Cerebellar cortex (tissue), 1 donor: ENCODE data around the gene CCSAP.
A peak's percentile ranks its signal among the peaks of the same experiment; 100 is the strongest.
"Not testable (repeated sequence)": the region's sequence is repeated elsewhere in the genome, so short reads cannot be mapped to it uniquely, and the experiment has no call there.

Source experiments
- DNase-seq: peaks from one replicate; pipeline ENCODE4 v3.0.0-alpha.2; 2015; ENCODE audit warnings: low spot score

The CCSAP gene, protein sequence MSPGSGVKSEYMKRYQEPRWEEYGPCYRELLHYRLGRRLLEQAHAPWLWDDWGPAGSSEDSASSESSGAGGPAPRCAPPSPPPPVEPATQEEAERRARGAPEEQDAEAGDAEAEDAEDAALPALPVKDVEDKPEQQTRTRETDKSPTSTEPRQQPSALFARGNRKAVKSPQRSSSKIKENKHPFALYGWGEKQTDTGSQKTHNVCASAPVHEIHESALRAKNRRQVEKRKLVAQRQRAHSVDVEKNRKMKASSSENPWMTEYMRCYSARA

DNA sequence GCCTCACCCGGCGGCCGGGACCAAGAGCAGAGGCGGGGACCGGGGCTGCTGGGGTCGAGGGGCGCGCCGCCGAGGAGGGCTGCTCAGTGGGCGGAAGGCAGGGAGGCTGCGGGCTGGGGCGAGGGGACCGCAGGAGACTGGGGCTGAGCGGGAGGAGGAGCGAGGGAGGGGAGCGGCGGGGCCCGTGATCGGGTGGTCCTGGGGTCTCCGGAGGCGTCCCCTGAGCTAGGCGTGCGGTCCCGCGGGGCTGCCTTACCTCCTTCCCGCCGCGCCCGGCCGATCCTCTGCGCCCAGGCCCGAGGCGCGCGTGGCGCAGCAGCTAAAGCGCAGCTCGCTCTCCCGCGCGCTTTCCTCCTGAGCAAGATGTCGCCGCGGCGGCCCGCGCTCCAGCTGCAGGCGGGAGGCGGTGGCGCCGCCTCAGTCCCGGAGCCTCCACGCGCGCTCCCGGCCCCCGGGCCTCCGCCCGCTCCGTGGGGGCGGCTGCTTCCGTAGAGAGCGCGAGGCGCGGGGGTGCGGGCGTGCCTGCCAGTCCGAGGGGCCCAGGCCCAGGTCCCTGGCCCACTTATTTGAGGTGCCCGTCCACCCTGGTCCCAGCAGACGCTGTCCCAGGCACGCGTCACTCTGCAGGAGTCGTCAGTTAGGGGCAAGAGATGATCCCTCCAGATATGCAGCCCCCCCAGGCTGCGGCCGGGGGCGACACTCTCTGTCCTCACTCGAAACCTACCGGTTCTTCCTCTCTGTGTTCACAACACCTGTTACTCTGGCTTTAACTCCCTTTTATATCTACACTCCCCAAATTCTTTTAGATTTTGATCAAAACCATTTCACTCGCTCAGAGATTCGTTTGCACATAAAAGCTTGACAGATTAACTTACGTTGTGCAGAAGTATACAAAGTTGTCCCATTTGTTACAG lies at the start of gene CCSAP:
TSS of gene CCSAP (minus strand) at position 392 of the 914 bp plus-strand sequence. CDS start 582 bp downstream, outside the sequence.
- peak; percentile 47 for DNase-seq

DNA sequence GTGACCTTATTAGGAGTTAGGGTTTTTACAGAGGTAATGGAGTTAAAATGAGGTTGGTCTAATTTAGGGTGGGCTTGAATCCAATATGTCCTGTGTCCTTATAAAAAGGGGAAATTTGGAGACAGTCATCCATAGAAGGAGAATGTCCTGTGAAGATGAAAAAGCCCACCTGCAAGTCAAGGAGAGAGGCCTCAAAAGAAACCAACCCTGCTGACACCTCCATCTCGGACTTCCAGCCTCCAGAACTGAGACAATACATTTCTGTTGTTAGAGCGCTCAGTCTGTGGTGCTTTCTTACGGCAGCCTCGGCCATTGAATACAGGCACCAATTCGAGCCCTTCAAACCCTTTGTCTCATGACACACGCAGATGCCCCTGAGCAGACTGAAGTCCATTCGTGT lies 47.3 kb upstream of the CCSAP start:
- DNase-seq: no peak

DNA sequence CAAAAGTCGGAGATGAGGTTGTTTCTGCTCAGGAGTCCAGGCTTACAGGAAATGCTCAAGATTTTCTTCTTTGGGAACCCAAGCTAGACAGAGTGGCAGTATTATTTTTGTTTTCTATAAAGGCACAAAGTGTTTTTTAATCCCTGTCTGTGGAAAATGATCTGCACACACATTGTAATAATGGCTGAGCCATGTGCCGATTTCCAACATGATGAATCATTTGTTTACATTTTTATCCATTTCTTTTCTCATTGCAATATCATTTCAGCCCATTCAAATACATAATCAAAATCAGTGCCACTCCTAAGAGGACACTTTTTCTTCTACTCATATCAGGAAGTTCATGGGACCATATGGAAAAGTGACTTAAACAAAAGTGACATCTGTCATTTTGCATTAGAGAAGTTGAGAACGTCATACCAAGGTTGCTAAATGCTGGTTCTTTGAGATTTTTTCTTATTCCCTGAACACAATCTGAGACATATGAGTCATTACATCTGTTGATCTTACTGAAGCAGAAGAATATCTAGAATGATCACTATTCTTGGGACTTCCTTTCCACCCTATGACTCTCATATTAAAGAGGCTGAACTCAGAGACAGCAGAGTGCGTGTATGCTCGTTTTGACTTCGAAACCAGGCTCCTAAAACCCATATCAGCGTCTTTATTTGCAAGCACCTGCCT lies 46.2 kb upstream of the CCSAP start:
- DNase-seq: no peak

DNA sequence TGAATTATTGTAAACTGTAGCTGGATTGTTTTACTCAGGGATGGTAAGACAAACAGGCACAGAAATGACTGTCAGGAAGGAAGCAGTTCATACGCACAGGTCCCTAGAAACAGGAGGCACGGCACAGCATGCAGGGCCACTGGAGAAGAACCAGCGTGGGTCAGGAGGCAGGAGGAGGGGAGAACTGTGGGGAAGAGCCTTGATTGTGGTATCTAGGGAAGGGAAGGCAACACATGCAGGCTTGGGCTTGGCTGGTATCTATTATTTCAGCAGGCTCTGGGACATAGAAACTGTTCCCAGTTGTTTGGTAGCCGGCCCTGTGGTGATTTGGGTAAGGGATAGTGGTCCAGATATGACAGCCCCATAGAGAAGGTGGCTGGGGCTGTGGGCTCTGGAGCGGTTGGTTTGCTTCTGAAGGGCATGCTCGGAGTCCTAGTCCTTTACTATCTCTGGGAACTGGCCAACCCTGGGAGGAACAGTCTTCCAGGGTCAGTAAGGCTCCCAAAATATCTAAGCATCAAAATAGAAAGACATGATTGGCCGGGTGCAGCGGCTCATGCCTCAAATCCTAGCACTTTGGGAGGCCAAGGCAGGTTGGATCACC lies 43.1 kb upstream of the CCSAP start:
- no peak for DNase-seq

DNA sequence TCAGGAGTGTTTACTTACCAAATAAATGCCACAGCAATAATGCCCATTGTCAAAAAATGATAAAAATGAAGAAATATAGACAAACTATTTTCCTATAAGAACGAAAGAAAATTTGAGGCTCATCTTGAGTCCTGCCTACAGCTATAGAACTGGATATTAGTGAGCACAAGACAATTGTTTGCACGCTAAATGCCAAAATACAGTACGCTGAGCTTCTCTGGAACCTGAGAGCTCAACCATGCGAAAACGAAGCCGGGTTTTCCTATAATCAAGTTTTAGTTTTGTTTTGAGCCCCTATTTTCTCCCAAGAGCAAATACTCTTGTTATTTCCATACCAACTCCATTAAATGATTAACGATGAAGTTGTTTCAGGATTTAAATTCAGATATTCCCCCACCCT lies 42.0 kb upstream of the CCSAP start:
- DNase-seq: no peak

DNA sequence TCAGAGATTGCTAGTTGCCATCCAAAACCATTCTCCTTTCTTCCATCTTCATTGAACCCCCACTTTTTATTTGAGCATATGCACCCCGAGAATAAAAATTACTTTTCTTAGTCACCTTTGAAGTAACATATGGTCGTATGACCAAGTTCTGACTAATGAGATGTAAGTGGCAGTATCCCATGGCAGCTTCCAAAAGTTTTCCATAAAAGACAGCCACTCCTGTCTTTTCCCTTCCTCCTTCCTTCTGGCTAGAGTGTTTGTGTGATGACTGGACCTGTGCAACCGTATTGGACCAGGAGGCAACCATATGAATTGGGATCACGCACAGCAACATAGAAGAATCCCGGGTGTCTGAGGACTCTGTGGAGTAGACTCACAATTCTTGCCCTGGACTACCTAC lies 41.1 kb upstream of the CCSAP start:
- DNase-seq: no peak

DNA sequence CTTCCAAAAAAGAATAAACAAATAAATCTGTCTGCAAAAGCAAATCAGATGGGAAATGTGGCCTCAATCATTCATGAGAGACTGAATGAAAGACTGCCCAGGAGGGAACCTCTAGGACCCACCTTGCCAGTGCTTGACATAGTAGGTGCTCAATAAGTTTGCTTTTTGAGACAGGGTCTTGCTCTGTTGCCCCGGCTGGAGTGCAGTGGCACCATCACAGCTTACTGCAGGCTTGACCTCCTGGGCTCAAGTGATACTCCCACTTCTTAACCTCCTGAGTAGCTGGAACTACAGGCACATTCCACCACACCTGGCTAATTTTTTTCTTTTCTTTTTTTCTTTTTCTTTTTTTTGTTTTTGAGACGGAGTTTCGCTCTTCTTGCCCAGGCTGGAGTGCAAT lies 40.3 kb upstream of the CCSAP start:
- no peak for DNase-seq

DNA sequence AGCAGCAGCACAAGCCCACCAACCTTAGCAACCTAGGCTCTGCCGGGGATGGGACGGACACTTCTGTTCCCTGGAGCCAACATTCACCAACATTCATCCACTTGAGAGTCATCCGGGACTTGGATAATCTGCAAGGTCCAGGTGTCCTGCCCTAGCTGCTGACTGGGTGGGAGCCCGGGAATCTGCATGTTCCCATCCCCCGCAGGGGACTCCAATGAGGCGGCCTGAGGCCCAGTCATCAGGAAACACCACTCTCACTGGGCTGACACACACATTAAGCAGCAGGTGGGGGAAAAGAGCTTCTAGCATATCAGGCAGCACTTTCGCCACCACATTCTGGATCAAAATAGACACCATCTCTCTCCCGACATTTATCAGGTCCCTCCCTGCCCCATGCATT lies 38.4 kb upstream of the CCSAP start:
- DNase-seq: no peak

DNA sequence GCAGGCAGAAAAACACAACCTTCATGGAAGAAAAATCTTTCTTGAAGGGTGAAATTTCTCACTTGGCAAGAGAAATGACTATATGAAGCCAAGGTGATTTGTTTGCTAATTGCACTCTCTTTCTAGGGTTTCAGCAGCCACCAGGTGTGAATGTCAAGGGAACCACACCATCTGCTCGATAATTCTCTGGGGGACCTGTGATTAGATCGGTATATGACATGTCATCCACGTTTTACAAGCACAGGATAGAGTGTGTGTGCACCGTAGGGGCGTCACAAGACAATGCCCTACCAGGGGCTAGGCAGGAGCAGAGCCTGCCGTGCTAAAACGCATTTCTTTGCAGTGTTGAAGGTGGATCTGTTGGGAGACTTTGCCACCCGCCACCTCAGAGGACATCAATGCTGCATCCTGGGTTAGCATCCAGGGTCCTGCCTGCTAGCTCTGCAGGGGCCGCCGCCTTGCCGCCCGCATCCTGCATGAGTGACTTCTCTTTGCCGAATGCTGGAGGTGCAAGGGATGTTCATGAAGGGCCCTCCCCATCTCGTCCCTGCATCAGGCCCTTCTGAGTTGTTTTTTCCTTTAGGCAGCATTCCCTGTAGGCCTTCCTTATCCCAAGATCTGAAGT lies 37.8 kb upstream of the CCSAP start:
- no peak for DNase-seq

DNA sequence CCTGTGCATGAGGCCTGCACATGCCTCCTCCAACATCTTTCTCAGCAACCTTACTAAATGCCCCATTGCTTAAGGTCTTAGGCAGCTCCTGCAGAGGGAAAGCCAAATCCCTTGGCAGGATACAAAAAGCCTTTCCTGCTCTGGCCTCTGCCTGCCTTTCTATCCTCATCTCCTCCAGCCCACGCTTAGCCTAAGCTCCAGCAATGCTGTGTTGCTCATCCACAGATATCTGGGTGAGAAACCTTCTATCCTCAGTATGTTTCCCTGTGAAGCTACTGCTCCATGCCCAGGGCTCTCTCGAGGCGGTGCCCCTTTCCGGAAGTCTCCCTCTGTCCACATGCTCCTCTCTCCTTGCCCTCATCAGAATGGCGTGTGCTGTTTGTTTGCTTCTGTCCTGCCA lies 37.0 kb upstream of the CCSAP start:
- DNase-seq: peak; percentile 22

DNA sequence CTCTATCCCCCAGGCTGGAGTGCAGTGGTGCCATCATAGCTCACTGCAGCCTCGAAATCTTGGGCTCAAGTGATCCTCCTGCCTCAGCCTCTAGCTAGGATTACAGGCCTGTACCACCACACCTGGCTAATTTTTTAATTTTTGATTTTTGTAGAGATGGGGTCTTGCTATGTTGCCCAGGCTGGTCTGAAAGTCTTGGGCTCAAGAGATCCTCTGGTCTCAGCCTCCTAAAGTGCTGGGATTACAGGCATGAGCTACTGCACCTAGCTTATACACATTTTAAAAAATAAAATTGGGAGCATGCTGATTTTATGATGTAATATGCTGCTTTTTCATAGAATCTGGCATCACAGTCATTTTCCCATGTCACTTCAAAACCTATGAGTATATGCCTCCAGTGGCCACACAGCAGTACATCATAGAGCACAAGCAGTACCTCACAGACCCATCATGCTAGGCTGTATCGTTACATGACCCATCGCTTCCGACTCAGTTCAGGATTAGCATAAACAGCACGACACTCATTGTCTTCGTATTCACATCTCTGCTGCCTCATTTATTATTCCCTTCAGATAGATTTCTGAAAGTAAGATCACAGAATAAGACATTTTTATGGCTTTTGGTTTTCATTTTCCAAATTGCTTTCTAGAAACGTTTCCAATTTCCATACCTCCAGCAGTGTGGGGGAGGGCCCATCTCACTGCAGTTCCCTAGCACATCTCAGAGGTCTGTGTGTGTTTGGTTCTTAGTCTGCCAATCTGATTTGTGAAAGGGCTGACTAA lies 35.9 kb upstream of the CCSAP start:
- DNase-seq: no peak

DNA sequence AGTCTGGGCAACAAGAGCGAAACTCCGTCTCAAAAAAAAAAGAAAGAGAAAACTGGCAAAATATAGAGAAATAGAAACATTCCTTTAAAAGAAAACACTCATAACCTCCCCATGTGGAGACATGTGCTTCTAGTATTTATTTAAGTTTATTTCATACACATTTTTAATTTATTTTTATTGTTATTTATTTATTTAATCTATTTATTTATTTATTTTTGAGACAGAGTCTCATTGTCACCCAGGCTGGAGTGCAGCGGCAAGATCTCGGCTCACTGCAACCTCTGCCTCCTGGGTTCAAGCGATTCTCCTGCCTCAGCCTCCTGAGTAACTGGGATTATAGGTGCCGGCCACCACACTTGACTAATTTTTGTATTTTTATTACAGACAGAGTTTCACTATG lies 35.2 kb upstream of the CCSAP start:
- DNase-seq: not testable (repeated sequence)

DNA sequence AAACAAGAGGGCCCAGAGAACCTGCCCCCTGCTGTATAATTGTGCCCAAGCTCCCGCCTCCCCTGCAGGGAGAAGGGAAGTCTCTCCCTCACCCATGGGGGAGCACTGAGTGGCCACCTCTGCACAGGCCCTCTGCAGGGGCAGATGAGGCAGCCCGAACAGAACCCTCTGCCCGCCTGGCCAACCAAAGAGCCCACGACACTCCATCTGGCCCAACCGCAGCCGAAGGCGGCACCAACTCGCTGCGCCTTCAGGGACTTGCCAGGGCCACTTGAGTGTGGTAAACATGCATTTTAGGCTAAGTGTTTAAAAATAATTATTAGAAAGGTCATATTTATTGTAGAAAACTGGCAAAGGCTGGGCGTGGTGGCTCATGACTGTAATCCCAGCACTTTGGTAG lies 34.6 kb upstream of the CCSAP start:
- DNase-seq: no peak

DNA sequence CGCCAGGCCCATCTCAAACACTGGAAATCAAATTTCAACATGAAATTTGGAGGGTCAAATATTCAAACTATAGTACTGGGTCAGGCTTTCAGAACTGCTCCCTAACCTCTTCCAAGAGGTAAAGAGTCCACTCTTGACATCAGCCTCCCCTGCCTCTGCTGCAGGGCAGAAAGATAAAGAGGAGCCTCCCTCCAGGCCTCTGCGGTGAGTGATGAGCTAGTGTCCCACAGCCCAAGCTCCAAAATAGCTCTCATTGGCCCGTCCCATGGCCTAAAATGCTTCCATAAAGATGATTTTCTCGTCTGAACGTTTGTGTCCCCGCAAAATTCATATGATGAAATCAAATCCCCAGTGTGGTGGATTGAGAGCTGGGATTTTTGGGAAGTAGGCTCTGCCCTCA lies 33.7 kb upstream of the CCSAP start:
- no peak for DNase-seq

DNA sequence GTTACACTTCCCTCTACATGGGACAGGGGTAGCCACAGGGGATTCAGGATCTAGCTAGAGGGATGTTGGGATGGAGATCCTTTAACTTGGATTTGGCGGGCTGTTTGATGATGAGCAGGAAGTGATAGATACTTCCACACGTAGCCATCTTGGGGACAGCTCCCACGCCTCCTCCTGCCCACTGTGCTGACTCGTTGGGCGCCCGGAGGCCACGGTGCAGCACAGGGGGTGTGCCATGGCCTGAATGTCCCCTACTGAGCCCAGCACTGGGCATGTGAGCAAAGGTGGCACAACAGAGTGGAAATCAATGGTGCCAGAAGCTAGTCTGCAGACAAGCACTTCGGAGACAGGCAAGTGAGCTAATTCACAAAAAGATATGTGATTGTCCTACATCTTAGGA lies 31.6 kb upstream of the CCSAP start:
- DNase-seq: no peak

DNA sequence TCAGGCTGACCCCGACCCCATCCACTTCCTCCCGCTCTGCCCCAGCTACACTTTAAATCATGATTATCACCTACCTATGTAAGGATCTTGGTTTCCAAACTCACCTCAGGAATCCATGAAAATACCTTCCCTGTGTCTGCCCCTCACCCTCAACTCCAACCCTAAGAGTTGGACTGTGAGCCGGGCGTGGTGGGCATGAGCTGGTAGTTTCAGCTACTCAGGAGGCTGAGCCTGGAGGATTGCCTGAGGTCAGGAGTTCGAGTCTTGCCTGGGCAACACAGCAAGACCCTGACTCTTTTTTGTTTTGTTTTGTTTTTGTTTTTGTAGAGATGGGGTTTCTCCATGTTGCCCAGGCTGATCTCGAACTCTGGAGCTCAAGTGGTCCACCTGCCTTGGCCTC lies 30.5 kb upstream of the CCSAP start:
- no peak for DNase-seq

DNA sequence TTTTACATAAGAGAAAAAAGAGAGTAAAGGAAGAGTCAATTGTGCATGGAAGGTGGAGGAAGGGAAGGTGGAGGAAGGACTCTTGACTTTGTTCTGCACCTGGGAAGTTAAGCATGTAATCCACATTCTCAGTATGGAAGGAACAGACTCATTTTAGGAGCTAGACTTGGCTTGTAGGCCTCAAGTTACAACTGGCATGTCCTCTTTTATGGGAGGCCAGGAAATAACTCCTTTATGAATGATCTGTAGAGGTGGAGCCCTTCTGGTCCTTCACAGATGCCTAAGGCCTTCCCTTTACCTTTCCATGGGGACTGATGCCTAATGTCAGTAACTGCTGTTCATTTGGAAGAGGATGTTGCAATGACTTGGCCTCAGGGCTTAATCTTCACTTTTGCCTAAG lies 29.4 kb upstream of the CCSAP start:
- DNase-seq: no peak

DNA sequence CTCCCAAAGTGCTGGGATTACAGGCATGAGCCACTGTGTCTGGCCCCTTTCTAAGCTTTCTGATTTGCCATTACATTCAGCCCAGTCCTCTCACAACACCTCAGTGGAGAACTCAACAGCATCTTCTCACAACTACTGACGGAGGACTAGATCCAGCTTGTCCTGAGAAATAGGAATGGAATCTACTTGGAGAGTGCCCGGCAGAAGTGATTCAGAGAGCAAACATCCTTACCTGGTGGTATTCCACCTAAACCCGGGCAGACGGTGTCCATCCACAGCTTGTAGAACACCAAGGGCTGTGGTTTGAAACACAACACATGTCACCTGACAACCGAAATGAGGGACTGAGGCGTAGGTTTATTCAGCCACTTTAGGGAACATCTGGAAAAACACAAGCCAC lies 28.8 kb upstream of the CCSAP start:
- DNase-seq: no peak

DNA sequence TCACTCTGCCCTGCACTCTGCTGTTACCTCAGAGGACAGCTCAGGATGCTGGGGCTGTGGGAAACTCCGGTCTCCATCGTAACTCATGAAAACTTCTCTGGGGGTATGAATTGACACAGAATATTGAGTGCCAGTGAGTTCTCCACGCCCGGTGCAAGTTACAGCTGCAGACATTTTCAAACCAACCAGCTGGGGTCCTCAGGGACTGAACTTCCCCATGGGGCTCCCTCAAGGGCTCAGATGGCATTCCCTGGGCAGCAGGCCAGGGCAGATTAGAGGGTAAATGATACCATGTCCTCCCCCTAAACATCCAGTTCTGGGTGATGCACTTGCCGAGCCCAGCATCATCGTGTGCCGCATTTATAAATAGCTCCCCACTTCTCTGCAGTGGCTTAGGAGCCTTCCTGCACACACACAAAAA lies 27.8 kb upstream of the CCSAP start:
- peak; percentile 55 for DNase-seq

DNA sequence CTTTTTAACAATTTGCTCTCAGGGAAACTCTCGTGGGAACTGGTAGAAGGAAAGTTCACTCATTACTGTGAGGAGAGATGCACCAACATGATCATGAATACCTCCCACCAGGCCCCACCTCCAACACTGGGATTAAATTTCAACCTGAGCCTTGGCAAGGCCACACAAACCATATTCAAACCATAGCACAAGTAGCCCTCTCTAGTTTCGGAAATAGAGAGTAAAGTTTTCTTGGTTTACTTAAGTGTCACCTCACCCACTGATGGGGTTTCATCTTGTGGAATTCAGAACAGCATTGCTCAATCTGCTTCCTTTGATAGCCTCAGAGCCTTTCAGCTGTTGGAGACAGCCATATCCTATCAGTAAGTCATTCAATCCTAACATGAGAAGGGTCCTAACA lies 25.5 kb upstream of the CCSAP start:
- no peak for DNase-seq

DNA sequence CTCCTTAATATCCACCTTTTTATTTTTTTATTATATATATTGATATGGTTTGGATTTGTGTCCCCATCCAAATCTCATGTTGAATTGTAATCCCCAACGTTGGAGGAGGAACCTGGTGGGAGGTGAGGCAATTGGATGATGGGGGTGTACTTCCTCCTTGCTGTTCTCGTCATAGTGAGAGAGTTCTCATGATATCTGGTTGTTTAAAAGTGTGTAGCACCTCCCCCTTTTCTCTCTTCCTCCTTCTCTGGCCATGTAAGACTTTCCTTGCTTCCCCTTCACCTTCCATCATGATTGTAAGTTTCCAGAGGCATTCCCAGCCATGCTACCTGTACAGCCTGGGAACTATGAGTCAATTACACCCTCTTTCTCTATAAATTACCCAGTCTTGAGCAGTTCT lies 22.7 kb upstream of the CCSAP start:
- DNase-seq: no peak
